Activated CD4-positive, alpha-beta memory T cell treated with anti-CD3 and anti-CD28 coated beads for 36 hours (primary cell): Measurements from ENCODE around the gene FOSL1. TPM values are rescaled to one million over a fixed set of nuclear protein-coding genes. Genes with fewer than 3 reads are reported as not detected.
A peak's percentile ranks its signal among the peaks of the same experiment; 100 is the strongest.

Source experiments
- CTCF ChIA-PET: fragments of 350-600 bp; sonication (Branson Sonifier 250); formaldehyde crosslinking; loops from one replicate; lab custom pipeline; 2021; ENCODE audit warnings: antibody characterized with exemption, inconsistent platforms; lab: Charles Lee
- POLR2A ChIA-PET: fragments of 350-600 bp; sonication (Branson Sonifier 250); formaldehyde crosslinking; loops from one replicate; lab custom pipeline; 2021; ENCODE audit warnings: antibody characterized with exemption; lab: Charles Lee
- DNase-seq: peaks from one replicate; pipeline ENCODE4 v3.0.0-alpha.2; 2020
- H3K27ac Mint-ChIP-seq: one replicate; pipeline ENCODE4 v1.8.0; 2021; ENCODE audit warnings: mixed read lengths
- H3K27me3 Mint-ChIP-seq: one replicate; pipeline ENCODE4 v1.8.0; 2021; ENCODE audit warnings: mixed read lengths
- H3K36me3 Mint-ChIP-seq: one replicate; pipeline ENCODE4 v1.8.0; 2021; ENCODE audit warnings: mixed read lengths
- H3K4me1 Mint-ChIP-seq: one replicate; pipeline ENCODE4 v1.8.0; 2021; ENCODE audit warnings: low read depth, mixed read lengths
- H3K4me3 Mint-ChIP-seq: one replicate; pipeline ENCODE4 v1.8.0; 2021; ENCODE audit warnings: mild to moderate bottlenecking, mixed read lengths
- H3K9me3 Mint-ChIP-seq: one replicate; pipeline ENCODE4 v1.8.0; 2021; ENCODE audit warnings: mixed read lengths
- intact Hi-C: fragments of 100-400 bp; cut with micrococcal nuclease; formaldehyde crosslinking; loops from one replicate; pipeline ENCODE4 v1.15.1; 2023
- total RNA-seq, 2 experiments: library from RNA; stranded (reverse); gene quantifications; one replicate each; pipeline ENCODE4 v1.2.3, GENCODE V29; 2021

FOSL1 gene
- total RNA-seq: 10 to 100 TPM; 17.1 to 17.7 TPM

DNA sequence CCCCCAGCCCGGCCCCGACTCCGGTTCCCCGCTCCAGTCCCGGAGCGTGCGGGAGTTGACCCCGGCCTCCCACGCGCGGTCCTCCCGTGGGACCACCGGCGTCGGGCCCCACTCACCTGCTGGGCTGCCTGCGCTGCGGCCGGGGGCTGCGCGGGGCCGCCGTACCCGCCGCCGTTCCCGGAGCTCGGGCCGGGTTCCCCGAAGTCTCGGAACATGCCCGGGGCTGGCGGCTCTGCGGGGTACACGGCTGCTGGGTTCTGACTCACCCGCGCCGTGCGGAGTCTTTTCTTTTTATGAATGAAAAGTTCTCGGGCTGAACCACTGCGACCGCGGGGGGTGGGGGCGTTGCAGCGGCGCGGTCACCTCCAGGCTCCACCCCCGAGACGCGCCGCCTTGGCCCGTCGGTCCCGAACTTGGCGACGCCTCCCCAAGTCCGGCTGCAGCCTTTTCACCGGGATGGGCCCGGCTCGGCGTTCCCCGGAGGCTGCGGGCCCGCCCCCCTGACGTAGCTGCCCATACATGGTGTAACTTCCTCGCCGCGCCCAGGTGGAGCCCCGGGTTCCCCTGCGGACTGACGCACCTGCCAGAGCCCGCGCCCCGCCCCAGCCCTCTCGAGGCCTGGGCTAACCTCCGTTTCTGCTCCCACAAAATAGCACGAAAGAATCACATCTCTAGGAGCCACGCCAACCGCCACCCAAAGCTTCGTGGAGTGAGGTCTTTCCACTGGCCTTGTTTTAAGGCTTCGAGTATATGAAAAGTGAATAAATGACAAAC is at the start of gene FOSL1:
FOSL1 (minus strand) TSS at position 264 of the 774 bp plus-strand sequence; CDS start at position 215, 49 bp downstream.
- no peaks in the 10 kb centered on the region for H3K9me3 Mint-ChIP-seq

DNA sequence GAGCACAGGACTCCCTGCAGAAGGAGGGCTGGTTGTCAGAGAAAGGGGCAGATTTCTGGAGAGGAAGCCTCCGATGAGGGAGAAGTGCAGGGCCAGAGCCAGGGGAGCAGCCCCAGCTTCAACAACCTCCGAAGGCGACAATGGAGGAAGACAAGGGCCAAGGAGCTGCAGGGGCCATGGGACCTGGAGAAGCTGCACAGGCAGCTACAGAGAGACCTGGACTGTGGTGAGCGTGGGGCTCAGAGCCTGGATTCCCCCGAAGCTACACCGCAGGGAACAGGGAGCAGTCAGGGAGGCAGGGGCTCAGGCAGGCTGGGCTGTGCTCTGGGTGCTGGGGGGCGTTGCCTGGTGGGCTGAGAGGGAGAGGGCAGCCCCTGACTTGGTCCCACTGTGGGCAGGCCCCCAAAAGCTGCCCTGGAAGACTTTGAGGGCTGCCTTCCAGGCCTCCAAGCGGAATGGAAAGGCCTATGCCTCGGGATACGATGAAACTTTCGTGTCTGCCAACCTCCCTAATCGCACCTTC is 47.5 kb upstream of the FOSL1 start:
- Mint-ChIP-seq H3K27me3 (no peaks in the 10 kb centered on the region), H3K9me3 (no peaks in the 10 kb centered on the region), H3K4me1 (no peaks in the 10 kb centered on the region), H3K36me3 (no peaks in the 10 kb centered on the region), H3K27ac (no peak overlapping the region), H3K4me3 (no peak overlapping the region)
- ChIA-PET CTCF (interaction anchor here (1.2 kb wide), 1 partner anchor 63 kb away, joined by 4 read pairs; no protein-coding TSS in a partner anchor), POLR2A (interaction anchor here (1.1 kb wide), 1 partner anchor 29 kb away, joined by 3 read pairs; the partner anchor contains the start of gene C11orf68)
- intact Hi-C loops: no loop called here
- no peak for DNase-seq

More for the DNA sequence above, at the start of gene FOSL1:
- Mint-ChIP-seq H3K27me3 (peaks cover 4% of the 10 kb centered on the region), H3K4me3 (peak within 1 kb of the TSS; percentile 75), H3K36me3 (peaks cover 19% of the 10 kb centered on the region), H3K27ac (peak within 1 kb of the TSS; percentile 80), H3K4me1 (peaks cover 46% of the 10 kb centered on the region)
- POLR2A ChIA-PET: interaction anchor here (0.6 to 5.0 kb wide), 7 partner anchors 8 to 102 kb away, joined by 3 to 98 read pairs (median 5); partner anchors contain the start of genes BANF1, C11orf68, CCDC85B and EIF1AD
- CTCF ChIA-PET: interaction anchor here (0.6 to 10.6 kb wide), 5 partner anchors 12 to 94 kb away, joined by 3 to 192 read pairs (median 5); partner anchors contain the start of genes CCDC85B, FIBP and MUS81
- intact Hi-C loops: loop anchor here (1.0 kb wide), 3 partner anchors 10 to 40 kb away; partner anchors contain the start of genes C11orf68, CCDC85B, DRAP1 and MUS81
- peak; percentile 97 for DNase-seq

DNA sequence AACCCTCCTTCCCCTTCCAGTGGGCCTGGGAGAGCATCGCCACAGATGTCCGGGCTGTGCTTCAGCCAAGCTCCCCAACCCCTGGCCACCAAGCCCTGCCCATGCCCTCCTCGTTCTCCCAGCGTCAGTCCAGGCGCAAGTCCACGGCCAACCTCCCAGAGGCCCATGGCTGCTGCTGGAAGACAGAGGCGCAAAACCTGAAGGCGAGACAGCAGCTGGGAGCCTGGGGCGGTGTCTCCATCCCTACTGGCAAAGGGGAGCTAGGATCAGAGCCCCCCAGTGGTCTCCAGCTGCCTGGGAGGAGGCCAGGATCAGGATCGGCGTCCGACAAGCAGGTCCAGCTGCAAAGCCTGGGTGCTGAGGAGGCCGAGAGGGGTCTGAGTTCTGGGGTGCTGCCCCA is 46.9 kb upstream of the FOSL1 start:
- intact Hi-C loops: no loop called here
- Mint-ChIP-seq H3K9me3 (no peaks in the 10 kb centered on the region), H3K4me1 (no peaks in the 10 kb centered on the region), H3K27ac (no peak overlapping the region), H3K4me3 (no peak overlapping the region), H3K27me3 (no peaks in the 10 kb centered on the region), H3K36me3 (no peaks in the 10 kb centered on the region)
- CTCF ChIA-PET: interaction anchor here (1.2 kb wide), 1 partner anchor 63 kb away, joined by 4 read pairs; no protein-coding TSS in a partner anchor
- POLR2A ChIA-PET: interaction anchor here (1.1 kb wide), 1 partner anchor 29 kb away, joined by 3 read pairs; the partner anchor contains the start of gene C11orf68
- no peak for DNase-seq

DNA sequence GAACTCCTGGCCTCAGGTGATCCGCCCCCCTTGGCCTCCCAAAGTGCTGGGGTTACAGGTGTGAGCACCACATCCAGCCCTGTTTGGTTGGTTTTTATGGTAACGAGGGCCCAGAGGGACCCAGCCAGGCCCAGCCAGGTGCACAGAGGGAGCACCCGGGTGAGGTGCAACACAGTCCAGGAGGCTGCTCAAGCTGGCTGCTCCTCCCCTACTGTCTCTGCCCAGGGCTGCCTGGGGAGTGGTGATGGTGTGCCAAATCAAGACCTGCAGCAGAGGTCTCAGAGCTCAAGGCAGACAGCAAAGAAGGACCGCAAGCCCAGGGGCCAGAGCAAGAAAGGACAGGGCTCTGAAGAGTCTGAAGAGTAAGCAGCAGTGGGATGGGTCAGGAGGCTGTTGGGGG is 46.5 kb upstream of the FOSL1 start:
- no peak for DNase-seq
- ChIA-PET CTCF (interaction anchor here (1.0 kb wide), 1 partner anchor 58 kb away, joined by 3 read pairs; the partner anchor contains the start of gene FIBP), POLR2A (no interaction called here)
- Mint-ChIP-seq H3K9me3 (no peaks in the 10 kb centered on the region), H3K4me1 (peaks cover 1% of the 10 kb centered on the region), H3K27ac (no peak overlapping the region), H3K27me3 (no peaks in the 10 kb centered on the region), H3K4me3 (no peak overlapping the region), H3K36me3 (no peaks in the 10 kb centered on the region)
- intact Hi-C loops: no loop called here

DNA sequence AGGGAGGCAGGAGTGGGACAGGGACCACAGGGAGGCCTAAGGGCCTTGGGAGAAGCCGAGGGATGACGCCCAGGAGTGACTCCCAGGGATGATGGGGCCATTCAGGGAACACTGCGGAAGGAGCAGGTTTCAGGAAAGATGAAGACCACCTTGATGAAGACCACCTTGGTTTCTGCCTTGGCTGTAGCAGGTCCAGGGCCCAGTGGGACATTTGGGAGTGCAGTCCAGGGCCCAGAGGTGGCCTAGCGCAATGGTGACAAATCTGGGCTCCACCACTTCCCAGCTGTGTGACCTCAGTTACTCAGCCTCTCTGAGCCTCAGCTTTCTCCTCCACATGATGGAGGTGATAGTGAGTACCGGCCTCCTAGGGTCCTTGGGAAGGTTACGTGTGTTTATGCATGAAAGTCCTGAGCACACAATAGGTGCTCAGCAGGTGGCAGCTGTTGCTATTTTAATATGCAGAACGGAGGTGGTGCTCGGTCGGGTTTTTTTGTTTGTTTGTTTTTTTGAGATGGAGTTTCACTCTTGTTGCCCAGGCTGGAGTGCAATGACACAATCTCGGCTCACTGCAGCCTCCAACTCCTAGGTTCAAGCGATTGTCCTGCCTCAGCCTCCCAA is 45.9 kb upstream of the FOSL1 start:
- Mint-ChIP-seq H3K4me3 (no peak overlapping the region), H3K4me1 (peaks cover 7% of the 10 kb centered on the region), H3K27ac (no peak overlapping the region), H3K9me3 (no peaks in the 10 kb centered on the region), H3K36me3 (no peaks in the 10 kb centered on the region), H3K27me3 (no peaks in the 10 kb centered on the region)
- DNase-seq: no peak
- ChIA-PET POLR2A (no interaction called here), CTCF (interaction anchor here (1.0 kb wide), 1 partner anchor 57 kb away, joined by 3 read pairs; the partner anchor contains the start of gene FIBP)
- intact Hi-C loops: no loop called here

DNA sequence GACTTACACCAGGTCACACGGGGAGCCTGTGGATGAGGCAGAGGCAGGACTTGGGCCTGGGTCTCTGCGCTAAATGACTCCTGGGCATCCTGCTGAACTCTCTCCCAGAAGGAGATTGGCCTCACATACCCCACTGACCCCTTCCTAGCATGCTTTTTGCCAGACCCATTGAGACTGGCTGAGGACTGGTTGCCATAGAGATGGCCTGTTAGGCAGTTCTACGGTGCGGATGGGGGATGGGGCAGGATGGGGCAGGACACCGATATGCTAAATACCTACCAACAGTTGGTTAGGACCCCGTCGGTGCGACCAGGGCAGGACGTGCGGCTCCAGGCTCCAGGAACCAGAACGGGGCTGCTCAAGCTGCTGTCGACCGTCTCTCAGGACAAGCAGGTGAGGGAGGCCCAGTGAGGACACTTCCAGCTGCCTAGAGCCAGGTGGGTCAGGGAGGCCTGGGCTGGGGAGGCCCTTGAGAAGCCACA is 45.3 kb upstream of the FOSL1 start, which contains the start of gene TSGA10IP:
TSGA10IP (plus strand) TSS at position 51 of the 482 bp plus-strand sequence; CDS start at position 247, 196 bp downstream.
- ChIA-PET CTCF (interaction anchor here (1.0 kb wide), 1 partner anchor 57 kb away, joined by 3 read pairs; the partner anchor contains the start of gene FIBP), POLR2A (no interaction called here)
- no peak for DNase-seq
- no peaks in the 10 kb centered on the region for H3K27me3 Mint-ChIP-seq
- H3K4me3 Mint-ChIP-seq: no peak within 1 kb of the TSS
- intact Hi-C loops: no loop called here
- H3K4me1 Mint-ChIP-seq: peaks cover 9% of the 10 kb centered on the region
- no peak within 1 kb of the TSS for H3K27ac Mint-ChIP-seq
- H3K36me3 Mint-ChIP-seq: no peaks in the 10 kb centered on the region
- H3K9me3 Mint-ChIP-seq: no peaks in the 10 kb centered on the region

DNA sequence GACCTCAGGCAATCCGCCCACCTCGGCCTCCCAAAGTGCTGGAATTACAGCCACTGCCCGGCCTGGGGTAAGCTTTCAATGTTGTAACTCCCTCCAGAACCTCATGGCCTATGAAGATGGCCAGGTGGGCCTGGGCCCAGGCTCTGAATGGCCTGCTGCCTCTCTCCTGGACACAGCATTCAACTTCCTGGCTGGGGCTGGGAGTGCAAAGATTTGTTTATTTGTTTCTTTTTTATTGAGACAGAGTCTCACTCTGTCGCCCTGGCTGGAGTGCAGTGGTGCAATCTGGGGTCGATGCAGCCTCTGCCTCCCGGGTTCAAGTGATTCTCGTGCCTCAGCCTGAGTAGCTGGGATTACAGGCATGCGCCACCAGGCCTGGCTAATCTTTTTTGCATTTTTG is 44.6 kb upstream of the FOSL1 start:
- Mint-ChIP-seq H3K36me3 (no peaks in the 10 kb centered on the region), H3K27me3 (no peaks in the 10 kb centered on the region), H3K9me3 (no peaks in the 10 kb centered on the region), H3K27ac (no peak overlapping the region), H3K4me3 (no peak overlapping the region), H3K4me1 (peaks cover 9% of the 10 kb centered on the region)
- CTCF ChIA-PET: no interaction called here
- no peak for DNase-seq
- POLR2A ChIA-PET: no interaction called here
- intact Hi-C loops: no loop called here

DNA sequence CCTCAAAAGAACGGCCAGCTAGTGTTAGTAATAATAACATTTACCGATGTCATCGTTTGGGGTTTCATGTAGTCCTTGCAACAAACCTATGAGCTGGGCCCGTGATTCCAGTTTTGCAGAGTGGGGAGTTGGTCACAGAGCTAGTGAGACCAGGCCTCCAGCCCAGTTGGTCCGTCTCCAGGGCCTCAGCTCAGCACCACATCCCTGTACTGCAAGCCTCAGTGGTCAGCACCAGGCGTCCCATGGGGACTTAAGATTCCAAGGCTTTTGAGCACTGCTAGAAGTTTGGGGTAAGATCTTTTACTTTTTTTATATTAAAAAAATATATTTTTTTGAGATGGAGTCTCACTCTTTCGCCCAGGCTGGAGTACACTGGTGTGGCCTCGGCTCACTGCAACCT is 44.0 kb upstream of the FOSL1 start:
- H3K4me1 Mint-ChIP-seq: peaks cover 9% of the 10 kb centered on the region
- no peak overlapping the region for H3K4me3 Mint-ChIP-seq
- intact Hi-C loops: no loop called here
- ChIA-PET CTCF (interaction anchor here (0.6 kb wide), 1 partner anchor 41 kb away, joined by 3 read pairs; no protein-coding TSS in a partner anchor), POLR2A (no interaction called here)
- H3K27me3 Mint-ChIP-seq: no peaks in the 10 kb centered on the region
- H3K9me3 Mint-ChIP-seq: no peaks in the 10 kb centered on the region
- H3K27ac Mint-ChIP-seq: no peak overlapping the region
- DNase-seq: no peak
- no peaks in the 10 kb centered on the region for H3K36me3 Mint-ChIP-seq

DNA sequence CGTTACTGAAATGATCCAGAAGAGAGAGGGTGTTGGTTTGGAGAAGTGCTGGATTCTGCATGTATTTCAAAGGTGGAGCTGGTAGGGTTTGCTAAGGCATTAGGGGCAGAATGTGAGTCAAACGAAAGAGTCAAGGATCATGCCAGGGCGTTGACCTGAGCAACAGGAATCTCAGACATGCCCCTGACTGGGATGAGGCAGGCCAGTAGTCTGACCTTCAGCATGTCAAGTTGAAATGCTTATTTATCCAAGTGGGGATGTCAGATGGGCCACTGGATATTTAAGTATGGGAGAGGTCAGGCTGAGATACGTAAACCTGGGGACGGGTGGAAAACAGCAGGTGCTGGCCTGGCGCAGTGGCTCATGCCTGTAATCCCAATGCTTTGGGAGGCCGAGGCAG is 42.3 kb upstream of the FOSL1 start:
- Mint-ChIP-seq H3K4me3 (no peak overlapping the region), H3K36me3 (no peaks in the 10 kb centered on the region), H3K4me1 (peaks cover 9% of the 10 kb centered on the region), H3K27me3 (peaks cover 2% of the 10 kb centered on the region), H3K9me3 (no peaks in the 10 kb centered on the region), H3K27ac (no peak overlapping the region)
- ChIA-PET POLR2A (interaction anchor here (0.7 kb wide), 1 partner anchor 17 kb away, joined by 5 read pairs; no protein-coding TSS in a partner anchor), CTCF (interaction anchor here (0.7 kb wide), 1 partner anchor 8 kb away, joined by 4 read pairs; no protein-coding TSS in a partner anchor)
- intact Hi-C loops: no loop called here
- DNase-seq: no peak

DNA sequence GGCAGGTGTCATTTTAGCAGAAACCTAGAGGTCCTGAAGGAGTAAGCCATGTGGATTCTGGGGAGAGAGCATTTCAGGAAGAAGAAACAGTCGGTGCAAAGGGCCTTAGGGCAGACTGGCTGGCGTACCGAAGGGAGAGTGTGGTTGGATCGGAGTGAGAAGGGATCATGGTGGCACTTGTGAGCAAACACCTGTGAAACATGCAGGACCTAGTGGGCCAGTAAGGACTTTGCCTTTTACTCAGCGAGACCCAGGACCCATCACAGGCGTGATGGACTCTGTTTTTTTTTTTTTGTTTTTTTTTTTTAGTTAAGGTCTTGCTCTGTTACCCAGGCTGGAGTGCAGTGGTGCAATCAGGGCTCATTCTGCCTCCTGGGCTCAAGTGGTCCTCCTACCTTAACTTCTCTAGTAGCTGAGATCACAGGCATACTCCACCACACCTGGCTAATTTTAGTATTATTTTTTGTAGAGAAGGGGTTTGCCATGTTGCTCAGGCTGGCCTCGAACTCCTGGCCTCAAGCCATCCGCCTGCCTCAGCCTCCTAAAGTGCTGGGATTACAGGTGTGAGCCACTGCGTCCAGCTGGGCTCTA is 41.6 kb upstream of the FOSL1 start:
- ChIA-PET CTCF (interaction anchor here (0.8 kb wide), 1 partner anchor 124 kb away, joined by 7 read pairs; no protein-coding TSS in a partner anchor), POLR2A (interaction anchor here (0.7 kb wide), 1 partner anchor 17 kb away, joined by 5 read pairs; no protein-coding TSS in a partner anchor)
- Mint-ChIP-seq H3K4me1 (peaks cover 9% of the 10 kb centered on the region), H3K36me3 (no peaks in the 10 kb centered on the region), H3K9me3 (no peaks in the 10 kb centered on the region), H3K27ac (peak overlapping the region; percentile 74), H3K4me3 (no peak overlapping the region), H3K27me3 (peaks cover 2% of the 10 kb centered on the region)
- intact Hi-C loops: no loop called here
- DNase-seq: no peak

DNA sequence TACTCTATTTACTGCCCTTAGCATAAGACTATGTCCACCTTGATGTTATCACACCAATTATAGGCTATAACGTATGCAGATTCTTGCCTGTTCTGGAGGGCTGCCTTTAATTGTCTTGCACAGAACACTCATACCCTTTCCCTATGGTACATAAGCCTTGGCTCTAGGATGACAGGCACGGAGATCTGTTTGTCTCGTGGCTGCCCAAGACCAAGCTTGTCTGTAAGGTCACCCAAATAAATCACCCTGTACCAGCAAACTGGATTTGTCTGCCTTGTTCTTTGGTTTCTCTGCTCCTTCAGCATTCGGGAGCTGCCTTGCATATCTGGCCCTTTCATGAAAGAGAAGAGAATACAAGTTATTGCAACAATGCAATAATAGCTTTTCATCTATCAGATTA is 37.6 kb upstream of the FOSL1 start:
- H3K4me1 Mint-ChIP-seq: peaks cover 9% of the 10 kb centered on the region
- no peak for DNase-seq
- no peaks in the 10 kb centered on the region for H3K36me3 Mint-ChIP-seq
- H3K27ac Mint-ChIP-seq: no peak overlapping the region
- intact Hi-C loops: no loop called here
- H3K9me3 Mint-ChIP-seq: no peaks in the 10 kb centered on the region
- ChIA-PET CTCF (interaction anchor here (1.7 kb wide), 2 partner anchors 51 to 158 kb away, joined by 3 to 4 read pairs; no protein-coding TSS in a partner anchor), POLR2A (interaction anchor here (0.8 to 1.0 kb wide), 2 partner anchors 13 to 19 kb away, joined by 3 to 4 read pairs; partner anchors contain the start of genes C11orf68 and DRAP1)
- H3K4me3 Mint-ChIP-seq: no peak overlapping the region
- H3K27me3 Mint-ChIP-seq: peaks cover 2% of the 10 kb centered on the region
